DMS 273 treated with DMSO at 0.1 percent for 48 hours (cell line): ENCODE results near the gene GABRG3.

Experiments used
- DNase-seq: peaks from one replicate; lab custom pipeline; 2025; lab: John Stamatoyannopoulos, UW

GABRG3 gene

DNA sequence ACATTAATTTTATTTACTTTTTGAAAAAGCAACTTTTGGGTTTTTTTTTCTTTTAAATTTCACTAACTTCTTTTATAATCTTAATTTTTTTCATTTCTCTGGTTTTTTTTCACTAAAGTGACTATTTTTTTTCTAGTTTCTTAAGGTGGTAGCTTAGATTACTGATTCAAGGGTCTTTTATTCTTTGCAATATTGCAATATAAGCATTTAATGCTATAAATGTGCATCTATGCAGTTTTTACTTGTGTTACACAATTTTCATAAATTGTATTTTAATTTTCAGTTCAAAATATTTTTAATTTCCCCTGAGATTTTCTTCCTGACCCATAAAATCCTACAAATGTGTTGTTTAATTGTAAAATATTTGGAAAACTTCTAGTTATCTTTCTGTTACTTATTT lies 535.8 kb downstream of the GABRG3 start:
- no peak for DNase-seq

GRCh38 chr15:27509014-27509413 lies 538.0 kb downstream of the GABRG3 start:
- DNase-seq, result no peak

- DNase-seq, result no peak
Measured at GRCh38 chr15:27512281-27513001, 541.5 kb downstream of the GABRG3 start.

DNA sequence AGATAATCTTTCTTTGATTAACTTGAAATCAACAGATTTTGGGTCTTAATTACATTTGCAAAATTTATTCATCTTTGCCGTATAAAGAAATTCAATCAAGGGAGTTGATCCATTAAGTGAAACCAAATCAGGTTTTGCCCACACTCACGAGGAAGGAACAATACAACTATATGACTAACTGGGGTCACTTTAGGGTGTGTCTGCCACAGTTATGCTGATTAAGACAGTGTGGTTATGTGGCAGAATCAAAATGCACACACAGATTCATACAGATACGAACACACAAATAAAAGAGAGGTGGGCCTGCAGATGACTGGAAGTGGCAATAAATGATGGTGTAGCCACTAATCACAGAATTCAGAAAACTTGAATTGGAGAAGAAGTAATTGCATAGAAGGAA lies 543.5 kb downstream of the GABRG3 start:
- DNase-seq, result no peak

DNA sequence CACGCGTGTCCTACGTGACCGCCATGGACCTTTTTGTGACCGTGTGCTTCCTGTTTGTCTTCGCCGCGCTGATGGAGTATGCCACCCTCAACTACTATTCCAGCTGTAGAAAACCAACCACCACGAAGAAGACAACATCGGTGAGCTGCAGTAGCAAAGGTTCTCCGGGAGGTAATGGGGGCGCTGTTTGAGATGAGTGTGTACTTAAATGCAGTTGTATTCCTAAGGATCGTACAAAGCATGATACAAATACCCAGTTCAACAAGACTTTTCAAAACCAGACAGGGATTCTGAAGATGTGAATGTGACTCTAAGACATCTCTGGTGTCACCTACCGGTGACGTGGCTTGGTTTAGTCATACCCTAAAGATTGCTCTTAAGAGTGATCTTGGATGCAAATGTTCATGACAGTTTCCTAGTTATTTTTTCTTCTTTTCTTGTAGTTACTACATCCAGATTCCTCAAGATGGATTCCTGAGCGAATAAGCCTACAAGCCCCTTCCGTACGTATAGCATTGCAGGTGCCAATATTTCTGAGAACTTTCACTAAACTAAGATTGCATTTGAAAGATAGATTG lies 556.6 kb downstream of the GABRG3 start:
- DNase-seq, result no peak

- no peak for DNase-seq
Measured at GRCh38 chr15:27529399-27529798, 558.4 kb downstream of the GABRG3 start.

DNA sequence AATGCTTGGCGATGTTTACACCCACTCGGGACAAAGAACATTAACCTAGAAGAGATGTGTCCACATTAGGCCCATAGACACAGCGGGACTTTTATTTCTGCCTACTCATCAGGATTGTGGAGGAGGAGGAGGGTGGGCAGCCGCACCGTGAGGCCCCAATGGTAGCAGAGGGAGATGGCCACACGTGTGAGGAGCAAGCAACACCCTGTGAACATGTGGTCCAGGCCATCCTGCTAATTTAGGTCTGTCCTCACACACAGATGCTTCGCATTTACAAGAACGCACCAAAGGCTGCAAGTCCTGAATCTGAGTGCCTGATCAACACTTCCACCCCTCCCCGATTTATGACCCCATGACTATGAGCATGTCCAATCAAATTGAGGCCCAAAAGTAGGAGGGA lies 560.0 kb downstream of the GABRG3 start:
- DNase-seq, result no peak

DNA sequence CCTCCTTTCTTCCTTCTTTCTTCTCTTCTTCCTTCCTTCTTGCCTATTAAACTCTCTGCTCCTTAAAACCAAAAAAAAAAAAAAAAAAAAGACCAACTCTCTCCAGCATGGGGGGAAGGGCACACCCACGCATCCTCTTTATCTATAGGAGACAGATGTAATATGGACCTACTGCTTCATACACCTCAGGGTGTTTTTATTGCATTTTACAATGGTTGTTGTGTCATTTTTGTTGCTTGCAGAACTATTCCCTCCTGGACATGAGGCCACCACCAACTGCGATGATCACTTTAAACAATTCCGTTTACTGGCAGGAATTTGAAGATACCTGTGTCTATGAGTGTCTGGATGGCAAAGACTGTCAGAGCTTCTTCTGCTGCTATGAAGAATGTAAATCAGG lies 561.4 kb downstream of the GABRG3 start:
- DNase-seq, result no peak

- DNase-seq, result no peak
Measured at GRCh38 chr15:27535445-27536129, 564.6 kb downstream of the GABRG3 start.

- DNase-seq, result no peak
Measured at GRCh38 chr15:27538325-27538724, 567.3 kb downstream of the GABRG3 start.

DNA sequence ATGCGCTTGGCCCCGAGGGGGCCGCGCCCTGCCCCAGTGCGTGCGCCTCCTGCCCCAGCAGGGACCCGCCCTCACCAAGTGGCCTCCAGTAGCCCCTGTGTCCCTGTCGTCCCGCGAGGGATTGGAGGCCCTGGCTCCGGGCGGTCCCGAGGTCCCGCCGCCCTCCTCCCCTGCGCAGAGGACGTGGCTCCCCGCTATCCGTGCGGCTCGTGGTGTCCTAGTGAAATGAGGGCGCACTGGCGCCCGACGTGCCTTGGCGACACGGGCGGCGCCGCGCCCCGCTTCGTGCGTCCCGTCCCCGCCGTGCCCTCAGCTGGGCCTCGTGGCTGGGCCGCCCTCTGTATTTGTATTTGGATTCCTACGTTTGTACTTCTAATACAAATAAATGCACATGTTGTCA lies 570.6 kb downstream of the GABRG3 start:
- DNase-seq, result no peak

DNA sequence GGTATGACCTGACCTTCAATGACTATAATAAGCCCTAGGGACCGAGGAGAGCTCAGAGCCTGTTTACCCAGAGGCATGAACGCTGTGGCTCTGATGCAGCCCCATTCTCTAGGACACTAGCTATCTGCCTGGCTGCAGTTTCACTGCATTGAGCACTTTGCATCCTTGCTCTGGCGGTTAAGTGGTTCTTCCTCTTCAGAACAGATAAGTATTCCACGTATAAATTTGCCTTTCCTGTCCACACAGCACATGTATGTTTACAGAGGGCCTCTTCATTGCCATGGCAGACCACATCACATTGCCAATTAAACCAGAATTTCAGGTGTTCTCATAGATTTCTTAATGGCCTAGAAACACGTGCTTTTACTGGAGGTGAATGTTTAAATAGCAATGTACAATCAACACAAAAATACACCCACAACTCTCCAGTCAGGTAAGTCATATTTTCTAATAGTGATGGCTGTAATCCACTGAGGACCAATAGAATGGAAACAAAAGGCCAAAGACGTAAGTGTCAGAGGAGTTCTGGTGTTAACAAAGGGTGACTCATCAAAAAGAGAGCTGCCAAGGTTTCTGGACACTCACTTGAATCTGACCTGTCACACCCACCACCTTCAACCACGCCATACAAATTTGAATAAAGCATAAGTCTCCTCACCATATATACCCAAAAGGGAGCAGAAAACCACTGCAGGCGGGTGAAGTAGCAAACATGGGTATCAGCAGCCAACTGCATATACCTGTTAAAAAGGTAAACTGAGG lies 574.7 kb downstream of the GABRG3 start:
- DNase-seq, result no peak

DNA sequence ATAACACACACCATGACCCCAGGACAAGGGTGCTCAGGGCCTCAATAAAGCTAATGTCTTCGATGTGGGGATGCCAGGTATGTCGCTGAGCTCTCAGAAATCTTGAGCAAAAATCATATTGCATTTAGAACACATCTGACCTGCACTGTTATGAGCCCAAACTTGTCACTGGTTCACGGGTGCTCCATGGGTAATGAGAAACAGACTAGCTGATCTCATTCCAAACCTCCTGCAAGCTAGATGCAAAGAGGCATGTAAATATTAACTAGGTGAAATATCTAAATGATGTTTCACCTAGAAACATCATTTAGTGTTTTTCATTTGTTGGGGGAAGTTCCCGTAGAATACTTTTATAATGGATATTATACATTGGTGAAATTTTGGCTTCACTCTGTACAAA lies 578.8 kb downstream of the GABRG3 start:
- no peak for DNase-seq

DNA sequence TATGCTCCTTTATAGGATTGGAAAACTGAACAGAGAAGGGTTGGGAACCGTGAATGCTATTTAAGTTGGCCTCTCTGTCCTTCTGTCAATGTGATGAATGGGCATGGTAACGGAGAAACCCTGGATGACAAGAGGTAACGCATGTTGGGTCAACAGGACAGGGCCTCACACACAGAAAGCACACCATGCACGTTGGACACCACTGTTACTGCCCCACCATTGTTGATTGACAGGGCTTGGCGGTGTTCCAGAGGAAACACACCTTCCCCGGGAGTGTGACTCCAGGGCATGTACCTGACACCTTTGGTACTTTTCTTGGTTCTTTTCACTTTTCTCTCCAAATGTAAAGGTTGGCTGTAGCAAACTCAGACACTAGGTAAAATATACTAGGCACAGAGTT lies 579.7 kb downstream of the GABRG3 start:
- DNase-seq, result no peak

GRCh38 chr15:27561816-27562215 lies 590.8 kb downstream of the GABRG3 start:
- no peak for DNase-seq

DNA sequence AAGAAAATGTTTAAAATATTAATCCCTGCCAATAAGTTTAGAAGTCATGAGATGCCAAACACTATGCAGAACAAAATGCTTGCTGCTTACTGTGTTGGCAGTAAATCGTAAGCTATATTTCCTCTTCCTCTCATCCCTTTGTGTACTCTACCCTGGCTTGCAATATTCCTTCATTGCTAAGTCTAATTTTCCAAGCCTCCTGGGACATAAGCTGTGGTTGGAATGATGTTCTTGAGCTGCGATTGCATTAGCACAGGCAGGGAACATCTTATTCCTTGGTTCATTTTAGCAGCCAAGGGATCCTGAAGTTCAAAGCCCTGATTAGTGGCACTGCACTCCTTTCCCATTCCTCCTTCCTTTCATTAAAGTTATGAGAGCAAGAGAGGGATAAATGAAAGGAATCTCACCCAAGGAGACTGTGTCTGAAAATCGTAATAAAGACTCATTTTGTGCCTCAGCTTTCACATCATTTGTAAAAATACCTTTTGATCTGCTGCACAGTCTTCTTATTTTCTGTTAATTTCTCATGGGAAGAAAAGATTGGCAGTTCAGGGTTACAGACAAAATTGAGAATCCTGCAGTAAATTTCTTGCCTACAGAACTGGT lies 592.9 kb downstream of the GABRG3 start:
- DNase-seq, result no peak

DNA sequence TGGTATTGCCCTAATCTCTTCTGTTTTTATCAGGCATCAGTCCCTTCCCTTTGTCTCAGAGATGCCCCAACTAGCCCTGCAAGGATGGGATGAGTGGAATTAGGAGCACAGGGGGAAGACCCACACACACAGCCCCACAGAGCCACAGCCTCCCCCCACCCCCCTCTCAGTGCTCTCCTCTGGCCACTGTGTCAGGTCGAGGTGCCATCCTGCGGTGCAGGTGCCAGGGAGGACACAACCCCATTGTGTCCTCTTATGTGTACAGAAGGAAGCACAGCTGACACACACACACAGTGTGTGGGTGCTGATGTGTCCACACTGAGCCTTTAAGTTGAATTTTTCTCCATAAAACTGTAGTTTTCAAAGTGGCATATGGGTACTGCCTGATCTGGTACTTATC lies 593.7 kb downstream of the GABRG3 start:
- DNase-seq, result no peak

DNA sequence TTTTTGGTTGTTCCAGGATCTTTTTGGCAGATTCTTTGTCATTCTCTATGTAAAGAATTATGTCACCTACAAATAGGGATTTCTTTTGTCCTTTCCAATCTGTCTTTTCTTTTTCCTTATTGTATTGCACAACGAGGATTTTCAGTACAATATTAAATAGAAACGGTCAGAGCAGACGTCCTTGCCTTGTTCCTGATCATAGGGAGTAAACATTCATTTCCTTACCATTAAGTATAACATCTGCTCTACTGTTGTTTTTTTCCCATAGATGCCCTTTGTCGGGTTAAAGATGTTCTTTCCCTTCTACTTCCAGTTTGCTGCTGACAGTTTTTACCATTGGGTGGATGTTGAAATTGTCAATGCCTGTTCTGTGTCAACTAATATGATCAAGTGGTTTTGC lies 599.8 kb downstream of the GABRG3 start:
- DNase-seq, result no peak

DNA sequence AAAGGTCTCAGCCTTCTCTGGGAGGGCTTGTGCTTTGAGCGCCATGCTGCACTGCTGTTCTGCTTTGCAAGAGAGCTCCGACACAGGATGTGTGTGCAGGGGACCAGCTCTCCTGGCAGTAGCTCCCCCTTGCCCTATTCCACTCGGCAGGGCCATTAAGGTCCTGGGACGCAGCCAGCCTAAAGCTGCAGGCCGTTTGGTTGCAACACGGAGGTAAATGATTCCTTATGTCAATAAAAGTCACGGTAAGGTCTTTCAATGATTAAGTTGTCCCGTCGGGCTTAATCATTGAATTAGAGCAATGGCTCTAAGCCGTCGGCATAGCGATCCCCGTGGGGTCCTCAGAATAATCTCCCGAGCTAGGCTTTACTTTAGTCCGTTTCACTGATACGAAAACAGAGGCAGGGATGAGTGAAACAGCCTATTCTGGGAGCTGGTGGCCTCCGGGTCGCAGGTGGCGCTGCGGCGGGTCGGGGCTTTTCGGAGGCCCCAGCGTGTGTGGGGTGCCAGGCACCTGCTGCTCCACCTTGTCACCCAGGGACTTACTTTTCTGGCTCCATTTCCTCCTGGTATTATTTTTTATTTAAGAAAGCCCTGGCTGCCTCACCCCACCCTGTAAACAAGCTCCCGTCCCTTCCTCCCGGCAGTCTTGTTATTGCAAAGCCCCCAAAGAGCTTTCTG lies 603.0 kb downstream of the GABRG3 start:
- no peak for DNase-seq

GRCh38 chr15:27574541-27575054 lies 603.6 kb downstream of the GABRG3 start:
- DNase-seq, result no peak

DNA sequence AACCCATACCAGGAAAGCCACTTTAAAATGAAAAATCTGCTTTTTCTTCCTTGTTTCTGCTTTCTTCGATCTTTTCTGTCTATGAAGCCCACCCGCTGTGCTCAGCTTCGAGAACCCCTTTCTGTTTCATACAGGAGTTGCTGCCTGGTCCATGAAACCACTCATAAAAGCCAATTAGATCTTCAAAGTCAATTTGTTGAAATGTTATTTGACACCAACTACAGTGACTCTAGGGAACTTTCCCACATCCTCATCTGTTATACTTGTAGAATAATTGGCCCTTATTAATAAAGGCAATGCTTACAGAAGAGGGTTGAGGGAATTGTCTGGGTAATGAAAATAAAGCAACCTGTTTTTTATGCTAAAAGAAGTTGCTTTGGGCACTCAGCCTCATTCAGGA lies 604.5 kb downstream of the GABRG3 start:
- DNase-seq, result no peak

GRCh38 chr15:27576576-27576975 lies 605.6 kb downstream of the GABRG3 start:
- no peak for DNase-seq
